Measurements from ENCODE around the gene CTSF.
"Not testable (repeated sequence)": the region's sequence is repeated elsewhere in the genome, so short reads cannot be mapped to it uniquely, and the experiment has no call there.

Gene CTSF

GRCh38 chr11:66591175-66591574 lies 22.8 kb upstream of the CTSF start:
- no peak for DNase-seq (ENCODE audit: low read depth)
- TF ChIP-seq CTCF (IDR thresholded peaks at IDR 0.05; ENCODE audit: low read depth, low read length) (no peak), POLR2A (IDR thresholded peaks at IDR 0.05; ENCODE audit: extremely low read depth, insufficient read length) (no peak), MYC (IDR thresholded peaks at IDR 0.05; ENCODE audit: low read depth, low read length) (no peak)
- H3K4me3 ChIP-seq (ENCODE audit: low read depth, low read length): no peak overlapping the region

GRCh38 chr11:66589996-66590675 lies 21.7 kb upstream of the CTSF start:
- DNase-seq (ENCODE audit: low read depth): no peak
- no peak overlapping the region for H3K4me3 ChIP-seq (ENCODE audit: low read depth, low read length)
- no peak for TF ChIP-seq MAX (IDR thresholded peaks at IDR 0.05; ENCODE audit: low read depth, low read length)
- no peak for TF ChIP-seq CTCF (IDR thresholded peaks at IDR 0.05; ENCODE audit: low read depth, low read length)
- TF ChIP-seq POLR2A (IDR thresholded peaks at IDR 0.05; ENCODE audit: extremely low read depth, insufficient read length): no peak
- TF ChIP-seq MYC (IDR thresholded peaks at IDR 0.05; ENCODE audit: low read depth, low read length): no peak

- not testable (repeated sequence) for DNase-seq (ENCODE audit: low read depth); H3K4me3 ChIP-seq (ENCODE audit: low read depth, low read length)
Measured at GRCh38 chr11:66589315-66589714, 20.9 kb upstream of the CTSF start.

- TF ChIP-seq CTCF (IDR thresholded peaks at IDR 0.05; ENCODE audit: low read depth, low read length) (no peak), POLR2A (IDR thresholded peaks at IDR 0.05; ENCODE audit: extremely low read depth, insufficient read length) (no peak), MAX (IDR thresholded peaks at IDR 0.05; ENCODE audit: low read depth, low read length) (no peak), MYC (IDR thresholded peaks at IDR 0.05; ENCODE audit: low read depth, low read length) (no peak)
- no peak overlapping the region for H3K4me3 ChIP-seq (ENCODE audit: low read depth, low read length)
- DNase-seq (ENCODE audit: low read depth): no peak
Measured at GRCh38 chr11:66586136-66586535, 17.7 kb upstream of the CTSF start.

- not testable (repeated sequence) for DNase-seq (ENCODE audit: low read depth); H3K4me3 ChIP-seq (ENCODE audit: low read depth, low read length)
Measured at GRCh38 chr11:66585447-66585846, 17.0 kb upstream of the CTSF start.

- not testable (repeated sequence) for DNase-seq (ENCODE audit: low read depth); H3K4me3 ChIP-seq (ENCODE audit: low read depth, low read length)
Measured at GRCh38 chr11:66582565-66583147, 14.2 kb upstream of the CTSF start.

GRCh38 chr11:66581261-66581660 lies 12.9 kb upstream of the CTSF start:
- H3K4me3 ChIP-seq (ENCODE audit: low read depth, low read length): no peak overlapping the region
- DNase-seq (ENCODE audit: low read depth): no peak
- TF ChIP-seq MAX (IDR thresholded peaks at IDR 0.05; ENCODE audit: low read depth, low read length): no peak
- no peak for TF ChIP-seq POLR2A (IDR thresholded peaks at IDR 0.05; ENCODE audit: extremely low read depth, insufficient read length)
- no peak for TF ChIP-seq MYC (IDR thresholded peaks at IDR 0.05; ENCODE audit: low read depth, low read length)
- TF ChIP-seq CTCF (IDR thresholded peaks at IDR 0.05; ENCODE audit: low read depth, low read length): no peak
